HTERT RPE-1 (cell line): Measurements from ENCODE around the gene KCNK13.
"Not testable (repeated sequence)": the region's sequence is repeated elsewhere in the genome, so short reads cannot be mapped to it uniquely, and the experiment has no call there.

Source experiments
- in situ Hi-C: fragments of 300-500 bp; cut with MboI; formaldehyde crosslinking; loops from 4 replicates; pipeline ENCODE4 v1.14.3; 2020; ENCODE audit warnings: low sequenced_read_pairs

The KCNK13 gene

DNA sequence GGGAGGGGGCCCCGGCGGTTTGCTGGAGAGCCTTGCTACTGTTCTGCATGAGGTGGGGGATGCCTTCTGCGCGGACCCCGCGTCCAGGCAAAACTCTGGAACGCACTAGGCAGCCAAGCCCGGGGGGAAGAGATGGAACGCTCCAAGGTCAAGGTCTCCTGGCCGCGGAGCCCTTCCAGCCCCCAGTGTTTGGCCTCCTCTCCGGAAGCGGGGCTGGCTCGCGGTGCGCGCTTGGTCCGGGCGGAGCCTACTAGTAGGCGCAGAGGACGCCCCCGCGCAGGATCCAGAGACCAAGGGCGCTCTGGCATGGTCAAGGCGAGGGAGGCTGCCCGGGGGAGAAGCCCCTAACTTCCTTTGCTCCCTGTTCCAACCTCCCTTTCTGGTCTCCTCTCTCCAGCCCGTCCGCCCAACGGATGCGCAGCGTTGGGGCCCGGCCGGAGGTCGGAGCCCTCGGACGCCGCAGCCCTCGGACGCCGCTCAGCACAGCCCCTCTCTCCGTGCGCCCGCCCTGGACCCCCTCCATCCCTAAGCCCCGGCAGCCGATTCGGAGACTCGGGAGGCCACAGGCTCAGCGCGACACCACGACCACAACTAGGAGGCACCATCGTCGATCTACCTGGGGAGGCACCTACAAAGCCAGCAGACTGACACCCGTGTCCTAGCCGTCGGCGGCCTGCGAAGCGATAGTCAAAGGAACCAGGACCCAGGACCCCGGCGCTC, 669 bp upstream of the KCNK13 start:
- in situ Hi-C loops = no loop called here

DNA sequence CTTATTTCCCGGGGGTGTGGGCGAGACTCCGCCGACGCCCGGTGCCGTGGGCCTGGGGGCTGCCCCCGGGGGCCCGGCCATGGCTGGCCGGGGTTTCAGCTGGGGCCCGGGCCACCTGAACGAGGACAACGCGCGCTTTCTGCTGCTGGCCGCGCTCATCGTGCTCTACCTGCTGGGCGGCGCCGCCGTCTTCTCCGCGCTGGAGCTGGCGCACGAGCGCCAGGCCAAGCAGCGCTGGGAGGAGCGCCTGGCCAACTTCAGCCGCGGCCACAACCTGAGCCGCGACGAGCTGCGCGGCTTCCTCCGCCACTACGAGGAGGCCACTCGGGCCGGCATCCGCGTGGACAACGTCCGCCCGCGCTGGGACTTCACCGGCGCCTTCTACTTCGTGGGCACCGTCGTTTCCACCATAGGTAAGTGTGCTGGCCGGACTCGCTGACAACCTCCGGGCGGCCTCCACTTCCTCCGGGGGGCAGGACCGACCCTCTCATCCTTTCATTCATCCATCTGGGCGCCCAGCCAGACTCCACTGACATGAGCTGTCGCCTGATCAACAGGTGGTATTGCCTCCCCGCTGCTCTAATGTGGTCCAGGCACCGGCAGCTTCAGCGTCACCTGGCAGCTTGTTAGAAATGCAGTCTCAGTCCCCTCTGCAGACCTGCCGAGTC, 467 bp downstream of the KCNK13 start:
- in situ Hi-C loops = no loop called here

- in situ Hi-C loops = no loop called here
These were observed 1.2 kb downstream of the KCNK13 start for GRCh38 chr14:90062822-90063539.

DNA sequence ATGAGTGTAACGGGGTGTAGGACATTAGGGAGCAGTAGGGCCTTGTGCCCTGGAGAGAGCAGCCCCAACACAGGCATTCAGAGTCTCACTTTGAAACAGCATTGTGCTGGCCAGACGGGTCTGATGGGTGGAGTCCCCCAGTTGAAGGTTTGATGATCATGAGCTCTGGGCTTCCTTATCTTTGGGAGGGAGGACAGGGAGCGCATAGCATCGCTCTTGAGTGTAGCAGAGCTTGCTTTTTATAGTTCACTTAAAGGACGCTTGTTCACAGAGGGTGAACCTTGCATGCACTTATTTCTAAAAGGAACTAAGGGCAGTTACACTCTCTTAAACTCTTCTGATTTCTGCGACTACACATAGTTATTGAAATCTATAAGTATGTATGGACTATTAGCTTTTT, 10.6 kb downstream of the KCNK13 start:
- in situ Hi-C loops = no loop called here

DNA sequence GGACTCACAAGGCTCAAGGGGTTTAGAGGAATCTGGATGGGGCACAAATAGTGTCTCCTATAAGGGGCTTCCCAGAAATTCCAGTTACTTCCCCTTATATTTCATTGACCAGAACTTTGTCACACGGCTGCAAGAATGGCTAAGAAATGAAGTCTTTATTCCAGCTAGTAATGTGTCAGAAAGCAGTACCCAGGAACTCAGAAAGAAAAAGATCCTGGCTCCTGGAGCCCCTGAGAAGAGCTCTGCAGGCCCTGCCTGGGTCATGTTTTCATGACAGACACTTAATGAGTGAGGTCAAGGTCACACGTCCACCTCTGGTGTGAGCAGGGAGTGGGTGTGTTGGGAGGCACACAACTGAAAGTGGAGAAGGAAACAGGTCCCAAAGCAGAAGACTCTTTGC, 17.8 kb downstream of the KCNK13 start:
- in situ Hi-C loops = no loop called here

GRCh38 chr14:90087433-90087832, 25.6 kb downstream of the KCNK13 start:
- in situ Hi-C loops = no loop called here

DNA sequence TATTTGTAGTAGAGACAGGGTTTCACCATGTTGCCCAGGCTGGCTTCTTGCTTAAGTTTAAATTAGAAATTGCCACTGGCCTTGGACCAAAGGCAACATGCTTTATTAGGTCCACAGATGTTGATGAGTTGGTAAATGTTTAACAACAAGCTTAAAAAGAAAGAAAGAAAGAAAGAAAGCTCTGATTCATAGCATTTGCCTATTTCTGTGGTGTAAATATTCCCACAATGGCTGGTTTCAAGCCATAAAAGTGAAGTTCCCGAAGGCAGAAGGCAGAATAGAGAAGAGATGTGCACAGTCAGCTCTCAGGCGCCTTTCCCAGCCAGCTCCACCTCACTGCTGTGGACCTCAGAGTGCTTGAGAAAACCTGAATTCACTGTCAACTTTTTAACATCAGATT, 26.4 kb downstream of the KCNK13 start:
- in situ Hi-C loops = no loop called here

DNA sequence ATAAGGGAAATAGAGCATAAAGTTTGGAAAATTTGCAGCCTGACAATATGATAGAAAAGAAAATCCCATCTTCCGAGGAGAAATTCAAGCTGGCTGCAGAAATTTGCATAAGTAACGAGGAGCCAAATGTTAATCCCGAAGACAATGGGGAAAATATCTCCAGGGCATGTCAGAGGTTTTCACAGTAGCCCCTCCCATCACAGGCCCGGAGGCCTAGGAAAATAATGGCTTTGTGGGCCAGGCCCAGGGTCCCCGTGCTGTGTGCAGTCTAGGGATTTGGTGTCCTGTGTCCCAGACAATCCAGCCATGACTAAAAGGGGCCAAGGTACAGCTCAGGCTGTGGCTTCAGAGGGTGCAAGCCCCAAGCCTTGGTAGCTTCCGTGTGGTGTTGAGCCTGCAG, 27.7 kb downstream of the KCNK13 start:
- in situ Hi-C loops = not testable (repeated sequence)

GRCh38 chr14:90091393-90091792, 29.6 kb downstream of the KCNK13 start:
- in situ Hi-C loops = no loop called here

- in situ Hi-C loops = no loop called here
These were observed 32.3 kb downstream of the KCNK13 start for GRCh38 chr14:90093942-90094595.

GRCh38 chr14:90095096-90095495, 33.3 kb downstream of the KCNK13 start:
- in situ Hi-C loops = no loop called here

GRCh38 chr14:90096566-90096965, 34.8 kb downstream of the KCNK13 start:
- in situ Hi-C loops = no loop called here

DNA sequence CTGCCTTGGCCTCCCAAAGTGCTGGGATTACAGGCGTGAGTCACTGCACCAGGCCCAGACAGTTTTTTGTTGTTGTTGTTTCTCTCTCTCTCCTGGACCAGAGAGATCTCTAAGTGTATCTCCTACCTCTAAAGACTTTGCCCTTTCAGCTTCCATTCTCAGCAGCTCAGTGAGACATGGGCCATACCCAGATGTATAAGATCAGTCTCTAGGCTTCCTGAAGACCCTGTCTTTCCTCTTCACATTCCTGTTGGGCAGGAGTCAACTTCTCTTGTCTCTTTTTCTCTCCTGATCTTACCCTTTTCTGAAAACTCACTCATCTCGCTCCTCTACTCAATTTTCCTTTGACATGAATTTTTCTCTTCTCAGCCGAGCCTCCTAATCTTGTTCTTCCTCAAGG, 42.0 kb downstream of the KCNK13 start:
- in situ Hi-C loops = no loop called here

GRCh38 chr14:90105756-90106155, 44.0 kb downstream of the KCNK13 start:
- in situ Hi-C loops = no loop called here

DNA sequence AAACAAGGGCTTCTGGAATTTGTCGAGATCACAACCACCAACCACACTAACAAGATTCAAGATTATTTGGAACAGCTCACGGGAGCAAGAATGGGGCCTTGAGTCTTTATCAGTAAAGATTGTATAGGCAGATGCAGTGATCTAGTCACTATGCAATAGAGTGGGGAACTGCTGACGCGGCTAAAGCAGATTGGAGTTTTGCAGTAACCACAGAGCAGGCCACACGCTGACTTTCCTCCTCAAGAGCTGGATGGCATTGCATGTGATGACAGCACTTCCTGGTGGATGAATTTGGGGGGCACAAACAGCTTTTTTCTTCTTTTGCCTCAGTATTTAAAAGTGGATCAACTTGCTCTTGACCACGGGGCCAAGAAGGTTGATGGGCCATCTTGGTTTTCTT, 46.0 kb downstream of the KCNK13 start:
- in situ Hi-C loops = no loop called here

DNA sequence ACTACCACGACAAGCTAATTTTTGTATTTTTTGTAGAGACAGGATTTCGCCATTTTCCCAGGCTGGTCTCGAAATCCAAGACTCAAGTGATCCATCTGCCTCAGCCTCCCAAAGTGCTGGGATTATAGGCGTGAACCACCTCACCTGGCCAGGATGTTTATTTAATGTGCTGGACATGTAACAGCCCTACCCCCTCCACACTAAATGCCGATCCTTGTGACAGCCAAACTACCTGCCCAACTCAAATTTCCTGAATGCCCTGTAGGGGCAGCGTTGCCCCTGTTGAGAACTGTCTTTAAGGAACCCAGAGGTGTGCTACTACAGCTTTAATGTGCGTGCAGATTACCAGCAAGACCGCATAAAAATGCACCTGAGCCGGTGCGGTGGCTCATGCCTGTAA, 48.1 kb downstream of the KCNK13 start:
- in situ Hi-C loops = no loop called here

GRCh38 chr14:90111895-90112534, 50.2 kb downstream of the KCNK13 start:
- in situ Hi-C loops = no loop called here

- in situ Hi-C loops = no loop called here
These were observed 52.8 kb downstream of the KCNK13 start for GRCh38 chr14:90114554-90114953.

DNA sequence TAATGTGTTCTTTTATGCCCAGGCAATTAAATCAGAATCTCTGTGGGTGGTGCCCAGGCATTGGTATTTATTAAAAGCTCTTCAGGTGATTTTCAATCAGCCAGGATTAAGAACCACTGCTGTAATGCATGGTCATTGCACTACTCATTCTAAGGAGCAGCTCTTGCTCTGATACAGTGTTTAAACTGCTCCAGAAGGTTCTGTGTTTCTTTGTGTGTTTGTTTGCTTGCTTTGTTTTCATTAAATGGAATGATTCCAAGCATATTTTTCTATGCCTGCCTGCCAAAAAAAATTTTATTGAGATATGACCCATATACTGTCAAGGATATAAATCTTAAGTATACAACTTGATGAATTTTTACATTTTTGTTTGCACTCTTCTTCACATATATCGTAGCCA, 54.0 kb downstream of the KCNK13 start:
- in situ Hi-C loops = no loop called here

DNA sequence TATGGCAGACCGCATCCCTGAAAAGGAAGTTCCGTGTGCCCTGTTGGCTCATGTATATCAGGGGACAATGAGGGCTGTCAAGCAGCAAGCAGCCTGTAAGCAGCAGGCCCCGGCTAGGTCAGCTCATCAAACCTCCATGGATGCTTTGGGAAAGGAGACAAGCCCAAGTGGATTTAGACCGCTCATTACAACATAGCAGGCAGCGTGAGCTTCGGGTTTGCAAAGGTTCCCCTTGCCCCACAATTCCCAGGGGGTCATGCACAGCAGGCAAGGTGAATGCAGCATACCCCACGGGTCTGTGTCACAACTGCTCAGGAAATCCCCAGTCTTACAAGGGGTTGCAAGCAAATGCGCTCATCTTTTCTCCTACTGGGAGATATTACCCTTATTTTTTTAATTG, 54.6 kb downstream of the KCNK13 start:
- in situ Hi-C loops = no loop called here

DNA sequence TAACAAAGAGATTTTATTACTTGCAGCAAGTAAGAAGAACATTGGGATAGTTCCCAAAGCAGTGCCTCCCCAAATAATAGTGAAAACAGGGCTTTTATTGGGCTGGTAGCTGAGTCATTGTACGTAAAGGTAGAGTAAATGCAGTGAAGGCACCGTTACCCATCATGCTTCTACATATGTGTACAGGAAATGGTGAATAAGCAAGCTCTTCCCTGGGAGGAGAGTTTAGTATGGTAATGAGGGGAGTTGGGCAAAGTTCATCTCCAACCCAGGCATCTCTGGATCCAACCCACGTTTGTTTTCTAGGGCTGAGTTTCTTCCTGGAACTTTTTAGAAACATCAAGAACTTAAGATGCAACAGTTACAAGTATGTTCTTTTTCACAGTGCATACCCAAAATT, 56.2 kb downstream of the KCNK13 start:
- in situ Hi-C loops = no loop called here
